Osteocyte (in vitro differentiated cells): ENCODE results near the gene C17orf113. TPM values are rescaled to one million over a fixed set of nuclear protein-coding genes. Genes with fewer than 3 reads are reported as not detected.

Experiments used
- DNase-seq: peaks from one replicate; pipeline ENCODE4 v3.0.0; 2021; ENCODE audit warnings: mixed read lengths; ENCODE audit not compliant: unreplicated experiment; ENCODE audit errors: extremely low spot score
- H3K27ac Mint-ChIP-seq: one replicate; pipeline ENCODE4 v1.8.0; 2021; ENCODE audit warnings: mild to moderate bottlenecking, mixed read lengths; ENCODE audit not compliant: unreplicated experiment
- H3K27me3 Mint-ChIP-seq: one replicate; pipeline ENCODE4 v1.8.0; 2021; ENCODE audit warnings: mixed read lengths; ENCODE audit not compliant: unreplicated experiment
- H3K36me3 Mint-ChIP-seq: one replicate; pipeline ENCODE4 v1.8.0; 2021; ENCODE audit warnings: mixed read lengths; ENCODE audit not compliant: unreplicated experiment
- H3K4me1 Mint-ChIP-seq: one replicate; pipeline ENCODE4 v1.8.0; 2021; ENCODE audit warnings: mixed read lengths; ENCODE audit not compliant: unreplicated experiment
- H3K4me3 Mint-ChIP-seq: one replicate; pipeline ENCODE4 v1.8.0; 2021; ENCODE audit warnings: mild to moderate bottlenecking, moderate library complexity, mixed read lengths; ENCODE audit not compliant: unreplicated experiment
- H3K9me3 Mint-ChIP-seq: one replicate; pipeline ENCODE4 v1.8.0; 2021; ENCODE audit warnings: mixed read lengths; ENCODE audit not compliant: unreplicated experiment
- CTCF ChIP-seq: fragments of 200-600 bp; sonication (generic); IDR thresholded peaks from 2 replicates; pipeline ENCODE4 v1.5.0; 2021; ENCODE audit warnings: antibody characterized with exemption, mild to moderate bottlenecking, moderate library complexity
- total RNA-seq: library from RNA; stranded (reverse); gene quantifications from 2 replicates; pipeline ENCODE4 v1.2.1, GENCODE V29; 2021

C17orf113 gene
- total RNA-seq, 1 donor from 2014 or later: 1.3 TPM

- H3K27me3 Mint-ChIP-seq: peaks cover 23% of the 10 kb centered on the region
- H3K9me3 Mint-ChIP-seq: no peaks in the 10 kb centered on the region
- no peak overlapping the region for H3K27ac Mint-ChIP-seq
- no peak overlapping the region for H3K4me3 Mint-ChIP-seq
- DNase-seq: no peak
- H3K36me3 Mint-ChIP-seq: no peaks in the 10 kb centered on the region
- H3K4me1 Mint-ChIP-seq: peaks cover 3% of the 10 kb centered on the region
- no peak for TF ChIP-seq CTCF
Measured at GRCh38 chr17:42072323-42073187, 22.2 kb upstream of the C17orf113 start.

GRCh38 chr17:42071810-42072209 is 21.4 kb upstream of the C17orf113 start:
- H3K27me3 Mint-ChIP-seq: peaks cover 23% of the 10 kb centered on the region
- no peak overlapping the region for H3K27ac Mint-ChIP-seq
- DNase-seq: no peak
- TF ChIP-seq CTCF: no peak
- H3K4me1 Mint-ChIP-seq: peaks cover 3% of the 10 kb centered on the region
- no peaks in the 10 kb centered on the region for H3K36me3 Mint-ChIP-seq
- no peaks in the 10 kb centered on the region for H3K9me3 Mint-ChIP-seq
- peak overlapping the region; percentile 14 for H3K4me3 Mint-ChIP-seq

GRCh38 chr17:42068979-42069378 is 18.6 kb upstream of the C17orf113 start:
- no peak overlapping the region for H3K4me3 Mint-ChIP-seq

GRCh38 chr17:42067371-42068091 is 17.1 kb upstream of the C17orf113 start:
- H3K9me3 Mint-ChIP-seq: no peaks in the 10 kb centered on the region
- no peak for DNase-seq

More at GRCh38 chr17:42068979-42069378, 18.6 kb upstream of the C17orf113 start:
- H3K36me3 Mint-ChIP-seq: no peaks in the 10 kb centered on the region
- H3K27ac Mint-ChIP-seq: no peak overlapping the region
- no peak for TF ChIP-seq CTCF
- H3K27me3 Mint-ChIP-seq: peaks cover 22% of the 10 kb centered on the region
- DNase-seq: no peak
- H3K4me1 Mint-ChIP-seq: peaks cover 3% of the 10 kb centered on the region
- H3K9me3 Mint-ChIP-seq: no peaks in the 10 kb centered on the region

More at GRCh38 chr17:42067371-42068091, 17.1 kb upstream of the C17orf113 start:
- peaks cover 10% of the 10 kb centered on the region for H3K27me3 Mint-ChIP-seq
- TF ChIP-seq CTCF: peak; percentile 80
- H3K4me1 Mint-ChIP-seq: peaks cover 4% of the 10 kb centered on the region
- H3K4me3 Mint-ChIP-seq: no peak overlapping the region
- no peak overlapping the region for H3K27ac Mint-ChIP-seq
- H3K36me3 Mint-ChIP-seq: no peaks in the 10 kb centered on the region
